NCI-H526 treated with DMSO at 0.1 percent for 48 hours (cell line): ENCODE results near the gene CALML3.

Experiments used
- DNase-seq: peaks from one replicate; lab custom pipeline; 2025; lab: John Stamatoyannopoulos, UW

CALML3 gene

DNA sequence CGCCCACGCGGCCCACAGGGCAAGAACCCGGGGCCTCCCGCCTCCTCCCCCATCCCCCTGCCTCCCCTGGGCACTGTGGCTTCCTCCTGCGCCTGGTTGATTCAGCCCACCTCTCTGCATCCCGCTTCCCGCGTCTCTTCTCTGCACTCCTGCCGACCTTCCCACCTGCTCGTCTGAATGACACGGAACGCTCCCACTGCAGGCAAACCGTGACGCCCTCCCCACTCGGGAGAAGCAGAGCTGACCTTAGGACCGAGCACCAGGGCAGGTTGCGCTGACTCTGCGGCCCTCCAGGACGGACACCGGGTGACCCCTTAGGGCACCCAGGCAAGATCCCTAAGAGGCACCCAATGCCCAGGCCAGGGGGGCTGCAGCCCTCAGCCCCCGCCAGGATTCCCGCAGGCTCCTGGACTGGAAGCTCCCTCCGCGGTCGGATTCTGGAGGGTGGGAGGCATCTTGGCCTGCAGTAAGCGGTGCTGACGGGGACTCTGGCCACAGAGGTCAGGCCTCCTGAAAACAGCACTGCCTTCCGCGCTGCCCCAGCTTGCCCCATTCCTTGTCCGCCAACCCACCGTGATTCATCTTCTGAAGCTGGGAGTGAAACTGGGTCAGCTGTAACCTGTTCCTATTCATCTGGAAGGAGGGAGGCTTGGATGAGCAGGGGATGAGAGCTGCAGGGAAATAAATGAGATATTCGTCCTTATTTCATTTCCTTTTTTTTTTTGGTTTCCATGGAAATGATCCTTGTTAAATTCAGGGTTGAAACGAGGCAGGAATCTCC lies 990 bp downstream of the CALML3 start:
- no peak for DNase-seq

DNA sequence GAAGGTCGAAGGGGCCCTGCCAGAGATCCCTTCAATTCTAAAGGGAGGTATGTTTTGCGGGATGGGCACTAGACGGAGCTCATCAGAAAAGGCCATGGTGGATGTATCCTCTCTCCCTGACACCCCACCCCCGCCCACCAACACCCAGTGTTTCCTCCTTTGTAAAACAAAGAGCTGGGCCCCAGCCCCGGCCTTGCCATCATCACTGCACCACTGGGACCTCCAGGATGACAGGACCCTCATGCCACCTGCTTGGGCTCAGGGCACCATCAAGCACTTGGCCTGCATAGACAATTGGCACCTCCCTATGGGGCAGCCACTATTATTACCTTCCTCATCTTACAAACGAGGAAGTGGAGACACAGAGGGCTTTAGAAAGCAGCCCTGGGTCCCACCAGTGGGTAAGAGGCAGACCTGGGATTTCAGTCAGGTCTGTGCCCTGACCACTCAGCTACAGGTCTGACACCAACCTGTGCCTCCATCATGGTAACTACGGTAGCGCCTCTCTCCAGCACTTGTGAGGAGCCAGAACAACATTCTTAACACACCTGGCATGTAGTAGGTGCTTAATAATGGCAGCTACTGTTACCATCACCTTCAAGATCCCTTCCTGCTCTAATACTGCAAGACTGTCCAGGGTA lies 2.0 kb downstream of the CALML3 start:
- DNase-seq = no peak

DNA sequence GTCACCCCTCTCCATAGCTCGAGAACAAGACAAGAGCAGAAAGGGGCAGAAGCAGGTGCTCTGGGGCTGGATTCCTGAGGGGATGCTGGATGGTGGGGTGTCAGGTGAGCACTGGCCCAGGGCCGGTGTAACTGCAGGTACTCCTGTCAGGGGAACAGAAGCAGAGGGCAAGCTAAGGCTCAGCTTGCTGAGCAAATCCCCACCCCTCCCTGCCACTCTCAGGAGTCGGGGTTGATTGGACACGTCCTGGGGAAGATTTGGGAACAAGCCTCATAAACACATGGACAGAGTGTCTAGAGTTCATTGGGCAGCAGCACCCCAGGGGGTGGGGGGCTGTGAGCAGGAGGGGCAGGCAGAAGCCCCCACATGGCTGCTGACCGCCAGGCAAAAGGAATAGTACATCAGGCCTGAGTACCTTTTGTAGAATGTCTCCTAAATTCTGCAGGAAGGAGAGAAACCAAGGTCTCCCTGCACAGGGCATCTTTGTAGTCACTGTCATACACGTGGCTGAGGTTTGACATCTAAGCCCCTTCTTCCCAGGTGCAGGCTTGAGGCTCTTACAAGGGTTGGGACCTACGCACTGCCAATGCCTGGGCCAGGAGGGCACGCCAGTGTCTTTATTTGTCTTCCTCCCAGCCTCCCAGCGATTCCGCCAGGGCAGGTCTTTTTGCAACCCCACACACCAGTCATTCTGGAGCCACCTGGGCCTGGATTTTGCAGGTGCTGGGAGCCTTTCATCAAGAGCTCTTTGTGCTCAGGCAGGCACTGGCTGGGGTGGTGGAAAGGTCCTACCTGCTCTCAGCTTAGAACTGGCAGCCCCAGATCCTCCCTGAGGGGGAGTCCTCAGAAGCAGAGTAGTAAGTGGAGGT lies 2.8 kb downstream of the CALML3 start:
- peak; percentile 32 for DNase-seq

DNA sequence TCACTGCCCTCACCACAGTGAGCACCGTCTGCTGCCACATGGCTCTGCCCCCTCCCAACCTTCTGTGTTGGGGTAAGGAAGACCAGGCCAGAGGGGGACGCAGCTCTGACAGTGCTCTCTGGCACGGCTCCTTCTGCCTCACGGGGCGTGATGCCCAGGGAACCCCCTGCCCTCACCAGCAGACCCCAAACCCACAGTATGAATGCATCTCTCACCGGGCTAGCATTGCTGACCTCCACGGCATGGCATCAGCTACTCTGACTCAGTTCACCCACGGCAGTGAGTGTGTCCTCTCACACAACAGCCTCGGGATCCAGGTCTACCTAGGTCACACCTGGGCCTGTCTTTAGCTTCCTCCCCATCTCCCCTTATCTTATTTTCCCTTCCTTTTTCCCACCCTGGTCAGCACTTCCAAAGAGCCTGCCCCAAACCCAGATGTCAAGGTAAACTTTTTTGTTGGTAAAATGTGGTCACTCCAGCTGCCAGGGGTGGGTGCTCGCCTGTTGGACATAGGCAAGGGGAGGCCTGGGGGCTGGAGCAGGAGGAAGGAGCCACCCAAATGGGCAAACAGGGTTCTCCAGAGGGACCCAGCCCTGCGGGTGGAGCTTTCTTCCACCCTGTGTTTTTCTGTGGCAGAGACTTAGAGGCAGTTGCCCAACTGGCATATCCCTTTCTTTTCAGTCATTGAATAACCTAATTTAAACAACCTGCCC lies 4.4 kb downstream of the CALML3 start:
- no peak for DNase-seq

DNA sequence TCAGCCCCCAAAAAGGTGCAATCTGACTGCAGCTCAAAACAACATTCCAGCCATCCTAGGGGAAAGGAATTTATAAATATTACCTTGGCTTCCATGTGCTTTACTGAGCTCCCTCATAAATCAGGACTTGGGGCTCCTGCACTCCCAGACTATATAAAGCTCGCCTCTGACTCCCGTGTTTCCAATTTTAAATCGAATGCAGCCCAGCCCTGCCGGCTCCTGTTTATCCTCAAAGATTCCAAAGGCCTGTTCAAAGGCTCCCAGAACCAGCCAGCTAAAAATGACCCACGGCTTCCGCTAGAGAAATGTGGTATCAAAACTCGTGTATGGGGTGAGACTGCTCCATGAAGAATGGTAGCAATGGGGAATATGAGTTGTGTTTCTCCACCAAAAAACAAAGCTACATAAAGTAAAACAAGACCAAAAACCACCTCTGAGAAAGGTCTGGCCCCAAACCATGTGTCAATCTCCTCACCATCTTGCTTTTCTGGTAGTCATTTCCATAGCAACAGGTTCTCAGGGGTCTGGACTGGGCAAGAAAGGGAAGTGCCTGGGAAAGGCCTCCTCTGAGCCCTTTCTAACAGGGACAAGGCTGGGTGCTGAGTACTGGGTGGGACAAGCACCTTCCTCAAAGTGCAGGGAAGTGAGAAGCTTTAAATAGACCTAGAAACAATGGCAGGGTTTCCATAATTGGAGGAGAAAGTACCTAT lies 5.1 kb downstream of the CALML3 start:
- DNase-seq = no peak

DNA sequence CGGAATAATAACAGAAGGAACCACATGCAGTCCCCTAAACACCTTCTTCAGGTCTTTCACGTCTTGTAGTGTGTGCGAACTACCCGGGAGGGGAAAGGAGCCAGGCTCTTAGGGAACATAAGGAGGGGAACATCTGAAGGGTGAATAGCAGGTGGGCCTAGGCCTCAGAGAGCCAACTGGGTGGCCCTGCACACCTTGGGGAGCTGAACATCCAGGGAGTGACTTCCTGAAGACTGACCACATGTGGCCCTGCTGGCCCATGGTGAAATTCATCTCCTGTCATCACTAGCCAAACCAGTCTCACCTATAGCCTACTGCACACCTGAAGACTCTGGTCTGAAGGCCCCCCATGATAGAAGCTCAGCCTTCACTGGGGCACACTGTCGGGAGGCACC lies 5.6 kb downstream of the CALML3 start:
- no peak for DNase-seq

DNA sequence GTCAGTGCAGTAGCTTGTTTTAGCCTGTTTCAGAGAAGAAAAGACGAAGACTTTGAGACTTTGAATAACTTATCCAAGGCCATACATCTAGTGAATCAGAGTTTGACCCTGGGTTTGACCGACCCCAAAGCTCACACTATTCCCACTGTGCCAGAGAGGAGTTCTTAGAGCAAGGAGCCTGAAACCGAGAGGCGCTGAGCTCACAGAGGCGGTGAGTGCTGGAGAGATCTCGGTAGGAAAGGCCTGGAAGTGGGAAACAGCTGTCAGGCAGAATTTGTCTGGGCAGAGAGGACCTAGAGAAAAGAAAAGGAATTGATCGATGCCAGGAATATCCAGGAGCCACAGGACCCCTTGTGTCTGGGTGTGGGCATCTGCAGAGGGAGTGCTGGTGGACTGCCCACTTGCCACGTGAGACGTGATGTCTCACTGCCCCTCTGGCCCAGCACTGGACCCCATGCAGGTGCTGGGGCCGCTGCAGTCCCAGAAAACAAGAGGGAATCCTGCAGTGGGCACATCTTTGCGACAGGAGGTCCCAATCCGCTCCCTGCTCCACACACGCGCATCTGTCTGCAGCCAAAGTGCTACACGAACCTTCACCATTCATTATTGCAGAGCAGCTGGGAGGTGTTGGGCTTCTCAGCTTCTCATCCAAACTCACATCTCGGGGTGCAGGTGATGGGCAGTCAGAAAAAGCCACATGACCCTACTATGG lies 6.2 kb downstream of the CALML3 start:
- DNase-seq = no peak

DNA sequence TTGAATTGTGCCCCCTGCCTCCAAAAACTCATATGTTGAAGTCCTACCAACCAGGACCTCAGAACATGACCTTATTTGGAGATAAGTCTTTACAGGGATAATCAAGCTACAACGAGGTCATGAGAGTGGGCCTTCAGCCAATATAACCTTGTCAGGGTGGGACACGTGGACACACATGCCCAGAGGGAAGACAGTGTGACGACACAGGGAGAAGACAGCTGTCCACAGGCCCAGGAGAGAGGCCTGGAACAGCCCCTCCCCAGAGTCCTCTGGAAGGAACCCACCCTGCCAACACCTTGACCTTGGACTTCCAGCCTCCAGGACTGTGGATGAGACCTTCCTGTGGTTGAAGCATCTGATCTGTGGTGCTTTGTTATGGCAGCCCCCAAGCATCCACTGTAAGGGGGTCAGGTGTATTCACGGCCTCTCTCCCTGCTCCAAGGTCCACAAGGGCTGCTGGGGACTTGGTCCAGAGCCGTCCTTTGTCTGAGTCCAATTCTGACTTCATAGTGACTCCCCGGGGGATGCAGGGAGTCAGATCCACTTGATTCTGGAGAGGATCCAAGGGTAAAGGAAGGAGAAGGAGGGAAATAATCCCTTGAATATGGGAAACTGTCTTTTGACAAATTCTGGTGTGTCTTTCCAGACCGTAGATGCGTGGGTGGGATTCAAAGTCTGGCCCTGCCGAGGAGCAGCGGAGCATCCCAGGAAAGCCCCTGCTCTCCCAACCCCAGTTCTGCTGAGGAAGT lies 7.0 kb downstream of the CALML3 start:
- DNase-seq = no peak

DNA sequence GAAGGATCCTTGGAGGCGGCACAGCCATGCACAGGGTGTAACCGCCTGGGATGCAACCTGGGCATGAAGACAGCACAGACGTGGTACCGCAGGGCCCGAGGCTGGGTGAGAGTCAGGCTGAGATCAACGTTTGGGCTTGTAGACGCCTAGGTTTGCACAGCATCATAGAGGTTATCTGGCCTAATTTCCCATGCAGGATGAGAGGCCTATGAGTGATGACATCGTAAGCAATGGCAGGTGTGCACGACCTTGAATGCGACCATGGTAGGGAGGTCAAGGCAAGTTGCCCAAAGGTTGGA lies 7.5 kb downstream of the CALML3 start:
- DNase-seq = no peak

DNA sequence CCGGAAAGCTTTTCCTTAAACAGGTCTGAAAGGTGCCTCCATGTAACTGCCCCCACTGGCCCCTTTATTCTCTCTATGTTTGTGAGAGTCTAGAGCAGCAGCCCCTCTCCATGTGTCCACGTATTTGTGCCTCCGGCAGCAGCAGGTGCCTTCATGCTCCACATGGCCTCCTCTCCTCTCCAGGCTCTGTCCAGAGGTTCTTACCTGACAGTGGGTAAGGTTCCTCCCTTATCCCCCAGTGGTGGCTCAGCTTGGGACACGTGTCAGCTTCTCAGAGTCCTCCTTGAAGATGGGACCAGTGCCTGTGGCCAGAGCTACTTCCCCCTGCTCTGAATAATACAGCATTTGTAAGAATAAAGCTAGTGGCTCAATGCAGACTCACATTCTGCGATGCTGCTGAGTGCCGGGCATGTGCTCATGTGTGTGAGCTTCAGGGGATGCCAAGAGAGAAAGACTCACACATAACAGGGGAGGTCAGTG lies 7.9 kb downstream of the CALML3 start:
- no peak for DNase-seq

DNA sequence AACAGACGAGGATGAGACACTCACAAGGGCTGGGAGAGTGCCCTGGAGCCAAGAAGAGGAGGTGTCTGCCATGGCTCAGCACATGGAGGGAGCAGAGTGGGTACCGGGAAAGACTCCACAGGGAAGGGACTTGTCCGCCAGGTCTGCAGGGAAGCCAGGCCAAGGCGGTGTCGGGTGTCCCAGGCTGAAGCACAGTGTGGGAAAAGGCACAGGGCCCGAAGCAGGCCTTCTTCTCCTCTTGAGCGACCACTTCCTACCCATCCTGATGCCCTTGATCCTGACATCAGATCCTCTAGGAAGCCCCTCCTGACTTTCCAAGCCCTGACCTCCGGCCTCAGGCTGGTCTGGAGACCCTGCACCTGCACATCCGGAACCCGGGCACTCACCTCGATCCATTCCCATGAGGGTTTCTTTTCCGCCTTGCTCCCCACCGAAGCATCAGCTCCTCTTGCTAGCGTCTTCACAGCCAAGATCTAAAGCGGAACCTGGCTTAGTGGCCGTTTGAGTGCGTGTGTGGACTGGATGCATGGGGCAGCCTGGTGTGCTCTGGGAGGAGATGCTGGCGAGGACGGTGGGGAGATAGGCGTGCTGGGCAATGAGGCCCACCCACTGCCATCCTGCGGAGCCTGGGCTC lies 8.5 kb downstream of the CALML3 start:
- DNase-seq = no peak

DNA sequence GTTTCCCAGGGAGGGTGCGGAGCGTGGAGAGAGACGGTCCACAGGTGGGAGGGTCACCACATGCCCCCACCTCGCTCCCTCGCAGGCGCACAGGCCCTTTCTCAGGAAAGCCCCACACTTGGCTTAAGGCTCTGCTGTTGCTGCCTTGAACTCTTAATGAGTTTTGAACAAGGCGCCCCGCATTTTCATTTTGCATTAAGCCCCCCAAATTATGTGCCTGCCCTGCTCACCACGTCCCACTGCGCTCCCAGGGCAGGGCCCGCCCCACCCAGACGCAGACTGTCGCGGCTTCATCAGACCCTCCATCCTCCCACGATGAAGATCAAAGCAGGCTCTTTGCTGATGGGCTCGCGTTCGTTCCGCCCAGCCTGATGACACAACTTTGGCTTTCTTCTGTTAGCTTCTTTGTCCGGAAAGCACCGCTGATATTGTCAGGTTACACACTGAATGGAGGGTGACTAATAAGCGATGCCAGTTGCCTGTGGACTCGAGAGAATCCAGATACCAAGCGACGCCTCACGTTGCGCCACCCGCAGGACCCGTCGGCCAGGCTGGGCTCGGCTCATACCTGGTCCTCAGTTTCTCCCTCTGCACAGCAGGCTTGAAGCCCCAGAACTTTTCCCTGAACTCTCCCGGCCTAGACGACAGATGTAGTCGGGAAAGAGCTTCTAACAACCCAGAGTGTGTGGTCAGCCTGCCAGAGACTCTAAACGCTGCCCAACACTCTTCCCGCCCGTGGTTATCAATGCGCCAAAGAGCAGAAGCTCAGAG lies 9.5 kb downstream of the CALML3 start:
- no peak for DNase-seq

DNA sequence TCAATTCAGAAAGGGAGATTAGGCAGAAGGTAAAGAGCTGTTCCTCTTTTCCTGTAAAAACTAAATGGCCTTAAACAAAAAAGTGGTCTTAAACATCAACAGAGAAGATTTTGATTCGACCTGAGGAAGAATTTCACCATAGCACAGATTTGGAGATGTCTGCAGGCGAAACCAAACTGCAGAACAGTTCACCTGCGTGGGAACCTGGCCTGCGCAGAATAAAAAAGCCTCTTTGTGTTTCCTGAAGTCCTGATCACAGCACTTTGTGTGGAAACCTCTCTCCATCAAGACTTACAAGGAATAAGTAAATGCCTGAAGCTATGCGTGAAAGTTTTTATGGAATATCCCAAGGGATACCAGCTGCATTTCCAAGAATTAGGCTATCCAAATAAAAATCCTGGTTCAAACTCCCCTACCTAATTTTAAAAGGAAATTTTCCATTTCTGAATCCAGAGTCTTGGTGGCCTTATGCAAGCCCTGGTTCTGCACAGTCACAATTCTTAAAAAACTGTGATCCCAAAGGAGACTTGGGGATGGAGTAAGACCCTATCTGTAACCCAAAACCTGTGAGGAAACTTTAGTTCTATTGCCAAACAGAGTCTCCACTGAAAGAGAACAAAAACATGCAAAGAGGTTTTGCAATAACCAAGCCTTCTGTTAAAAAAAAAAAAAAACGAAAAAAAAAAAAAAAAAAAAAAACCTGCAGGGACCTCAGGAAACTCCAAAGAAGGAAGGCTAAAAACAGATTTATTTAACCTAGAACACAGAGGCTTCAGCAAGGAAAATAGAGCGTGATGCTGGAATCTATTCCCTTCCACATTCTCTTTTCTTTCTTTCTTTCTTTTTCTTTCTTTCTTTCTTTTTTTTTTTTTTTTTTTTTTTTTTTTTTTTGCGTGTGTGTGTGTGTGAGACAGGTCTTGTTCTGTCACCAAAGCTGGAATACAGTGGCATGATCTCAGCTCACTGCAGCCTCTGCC lies 10.4 kb downstream of the CALML3 start:
- DNase-seq = no peak

DNA sequence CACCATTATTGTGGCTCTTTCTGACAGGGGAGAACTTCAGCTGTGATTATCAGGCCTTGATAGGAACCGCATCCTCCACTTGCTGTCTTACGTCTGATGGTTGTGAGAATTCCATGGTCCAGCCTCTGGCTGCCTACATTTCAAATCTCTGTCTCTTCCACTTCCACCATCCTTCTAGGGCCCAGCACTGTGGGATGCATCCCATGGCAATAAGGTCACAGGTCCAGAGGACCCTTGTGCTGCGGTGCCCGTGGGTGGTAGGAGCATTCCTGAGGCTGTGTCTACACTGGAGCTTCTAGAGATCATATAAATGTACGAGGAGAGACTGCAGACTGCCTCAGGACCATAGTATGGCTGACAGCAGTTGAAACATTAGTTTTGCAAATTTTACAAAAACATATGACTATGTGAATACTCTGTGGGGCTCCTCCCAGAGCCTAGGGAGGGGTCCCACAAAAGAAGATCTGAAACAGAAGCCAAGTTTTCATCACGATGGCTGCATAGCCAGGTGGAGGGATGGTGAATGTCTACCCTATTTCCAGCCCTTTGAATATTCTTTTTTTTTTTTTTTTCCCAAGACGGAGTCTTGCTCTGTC lies 11.8 kb downstream of the CALML3 start:
- no peak for DNase-seq

DNA sequence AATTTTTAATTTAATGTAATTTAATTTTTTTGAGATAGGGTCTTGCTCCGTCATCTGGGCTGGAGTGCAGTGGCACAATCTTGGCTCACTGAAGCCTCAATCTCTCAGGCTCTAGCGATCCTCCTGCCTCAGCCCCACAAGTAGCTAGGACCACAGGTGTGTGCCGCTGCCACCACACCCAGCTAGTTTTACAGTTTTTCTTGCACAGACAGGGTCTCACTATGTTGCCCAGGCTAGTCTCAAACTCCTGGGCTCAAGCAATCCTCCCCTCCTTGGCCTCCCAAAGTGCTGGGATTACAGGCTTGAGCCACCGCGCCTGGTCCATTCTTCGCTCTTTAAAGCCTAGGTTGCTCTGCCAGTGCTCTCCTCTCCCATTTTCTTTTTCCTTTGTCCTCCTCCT lies 12.9 kb downstream of the CALML3 start:
- no peak for DNase-seq

DNA sequence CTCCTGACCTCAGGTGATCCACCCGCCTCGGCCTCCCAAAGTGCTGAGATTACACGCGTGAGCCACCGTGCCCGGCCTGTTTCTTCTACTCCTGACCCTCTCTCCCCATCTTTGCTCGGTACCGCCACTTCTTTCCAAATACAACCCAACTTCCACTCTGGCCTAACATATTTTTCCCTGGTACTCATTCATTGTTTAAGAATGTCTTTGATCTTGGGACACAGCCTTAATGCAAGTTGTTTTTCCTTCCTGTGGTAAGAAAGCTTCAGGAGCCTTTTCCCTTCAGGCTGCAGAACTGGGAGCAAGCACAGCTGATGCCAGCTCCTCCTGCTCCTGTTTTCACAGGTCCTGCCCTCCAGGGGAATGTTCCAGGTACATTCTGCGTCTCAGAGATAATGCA lies 13.7 kb downstream of the CALML3 start:
- DNase-seq = no peak

DNA sequence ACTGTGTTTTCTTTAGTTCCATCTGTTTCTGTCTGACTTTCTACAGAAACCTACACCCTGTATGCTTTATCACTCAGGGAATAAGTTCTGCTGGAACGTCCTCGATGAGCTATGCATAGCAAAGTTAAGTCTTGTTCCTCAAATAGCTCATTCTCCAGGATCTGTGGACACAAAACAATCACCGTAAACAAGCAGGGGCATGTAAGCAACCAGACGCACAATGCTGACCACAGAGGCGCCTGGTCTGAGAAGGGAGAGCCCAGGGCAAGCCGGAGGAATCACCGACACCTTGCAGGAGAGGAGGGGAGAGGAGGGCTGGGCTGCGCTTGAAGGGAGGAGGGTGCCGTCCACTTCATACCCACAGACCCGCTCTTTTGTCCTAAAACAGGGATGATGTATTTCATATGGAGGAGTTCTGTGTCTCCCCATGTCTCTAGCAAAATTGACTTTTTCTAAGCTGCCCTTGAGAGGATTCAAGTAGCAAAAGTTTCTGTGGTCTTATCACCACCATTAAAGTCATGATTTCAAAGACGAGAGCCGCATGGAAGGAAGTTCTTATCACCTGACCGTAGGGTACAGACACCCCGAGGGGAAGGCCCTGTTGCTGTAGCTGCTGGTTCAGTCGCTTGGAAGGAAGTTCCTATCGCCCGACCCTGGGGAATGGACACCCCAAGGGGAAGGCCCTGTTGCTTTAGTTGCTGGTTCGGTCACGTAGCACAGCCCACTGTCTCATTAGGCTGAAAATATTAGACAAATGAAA lies 14.3 kb downstream of the CALML3 start:
- DNase-seq = no peak
